ENCODE measurements around the gene MGAT5. TPM values are rescaled to one million over a fixed set of nuclear protein-coding genes. Genes with fewer than 3 reads are reported as not detected.

The MGAT5 gene
- total RNA-seq, 4 donors from 2014 or later, result 47.4 to 56.4 (median 50.3) TPM

DNA sequence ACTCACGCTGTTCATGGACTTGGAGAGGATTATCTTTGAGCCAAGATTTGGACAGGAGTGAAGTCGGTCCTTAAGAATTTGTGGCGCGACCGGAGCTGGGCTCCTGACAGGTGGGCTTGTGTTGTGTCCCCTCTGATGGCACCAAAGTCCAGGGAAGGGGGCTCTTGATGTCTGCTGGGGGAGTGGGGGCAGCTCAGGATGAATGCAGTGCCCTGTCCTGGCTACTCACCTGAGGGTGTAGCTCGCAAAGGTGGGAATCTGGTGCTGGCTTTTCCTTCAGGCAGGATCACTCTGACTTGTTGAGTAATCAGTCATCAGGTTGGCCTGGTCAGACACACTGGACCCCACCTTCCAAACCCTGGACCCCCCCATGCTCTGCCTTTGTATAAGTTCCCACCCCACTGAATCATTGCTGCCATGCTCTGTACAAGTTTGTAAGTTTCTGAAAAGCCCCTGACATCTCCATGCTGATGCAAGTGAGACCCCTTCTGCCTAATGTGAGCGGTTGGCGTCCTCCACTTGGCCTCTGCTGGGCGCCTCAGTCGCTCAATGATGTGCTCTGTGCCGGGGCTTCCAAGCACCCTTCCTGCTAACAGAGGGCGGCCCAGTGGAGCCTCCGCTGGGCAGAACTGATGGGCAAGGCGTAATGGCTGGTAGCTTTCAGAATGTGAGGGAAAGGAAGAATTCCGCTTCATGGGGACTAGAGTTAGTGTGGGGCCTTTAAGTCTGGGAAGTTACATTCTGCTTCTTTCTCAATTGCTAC, 196.1 kb downstream of the MGAT5 start:
- WGBS, result 96% methylated on average over 15 of the region's 15 CpGs

DNA sequence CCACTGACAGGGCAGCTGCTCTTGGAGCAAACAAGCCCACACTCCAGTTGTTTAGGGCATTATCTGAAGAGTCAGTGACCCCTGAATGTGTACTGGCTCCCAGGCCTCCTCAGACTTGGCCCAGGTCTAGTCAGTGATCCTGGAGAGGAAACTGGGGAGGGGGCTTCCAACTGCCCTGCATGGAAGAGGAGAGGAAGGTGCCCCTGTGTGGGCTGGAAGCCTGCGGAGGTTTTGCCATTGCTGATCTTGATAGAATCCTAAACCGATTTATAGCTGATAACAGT, 197.4 kb downstream of the MGAT5 start:
- TF ChIP-seq POLR2A (IDR thresholded peaks at IDR 0.05; ENCODE audit: low read depth), result no peak
- no peak for TF ChIP-seq EP300 (IDR thresholded peaks at IDR 0.05)
- TF ChIP-seq, protein P1, sequence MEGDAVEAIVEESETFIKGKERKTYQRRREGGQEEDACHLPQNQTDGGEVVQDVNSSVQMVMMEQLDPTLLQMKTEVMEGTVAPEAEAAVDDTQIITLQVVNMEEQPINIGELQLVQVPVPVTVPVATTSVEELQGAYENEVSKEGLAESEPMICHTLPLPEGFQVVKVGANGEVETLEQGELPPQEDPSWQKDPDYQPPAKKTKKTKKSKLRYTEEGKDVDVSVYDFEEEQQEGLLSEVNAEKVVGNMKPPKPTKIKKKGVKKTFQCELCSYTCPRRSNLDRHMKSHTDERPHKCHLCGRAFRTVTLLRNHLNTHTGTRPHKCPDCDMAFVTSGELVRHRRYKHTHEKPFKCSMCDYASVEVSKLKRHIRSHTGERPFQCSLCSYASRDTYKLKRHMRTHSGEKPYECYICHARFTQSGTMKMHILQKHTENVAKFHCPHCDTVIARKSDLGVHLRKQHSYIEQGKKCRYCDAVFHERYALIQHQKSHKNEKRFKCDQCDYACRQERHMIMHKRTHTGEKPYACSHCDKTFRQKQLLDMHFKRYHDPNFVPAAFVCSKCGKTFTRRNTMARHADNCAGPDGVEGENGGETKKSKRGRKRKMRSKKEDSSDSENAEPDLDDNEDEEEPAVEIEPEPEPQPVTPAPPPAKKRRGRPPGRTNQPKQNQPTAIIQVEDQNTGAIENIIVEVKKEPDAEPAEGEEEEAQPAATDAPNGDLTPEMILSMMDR (IDR thresholded peaks at IDR 0.05), result no peak
- TF ChIP-seq POLR2AphosphoS5 (IDR thresholded peaks at IDR 0.05), result no peak
- peaks cover 0 to 42% (median 31%) of the 10 kb centered on the region in 4 donors for H3K36me3 ChIP-seq
- H3K9me3 ChIP-seq, result no peaks in the 10 kb centered on the region
- H3K27me3 ChIP-seq, result no peaks in the 10 kb centered on the region
- 65% methylated on average over 2 of the region's 2 CpGs for WGBS
- intact Hi-C loops (cut with DNase I), result no loop called here
- H3K27ac ChIP-seq (replicated peaks in 1 of 4), result no peak overlapping the region
- peaks cover 0 to 5% (median 2%) of the 10 kb centered on the region in 4 donors for H3K4me1 ChIP-seq
- DNase-seq (ENCODE audit: extremely low spot score), result no peak
- no peak overlapping the region for H3K4me3 ChIP-seq

More for the DNA sequence above, 196.1 kb downstream of the MGAT5 start:
- Histone ChIP-seq H3K4me1 (peaks cover 7 to 13% (median 10%) of the 10 kb centered on the region in 4 donors), H3K36me3 (peaks cover 0 to 52% (median 38%) of the 10 kb centered on the region in 4 donors), H3K27me3 (no peaks in the 10 kb centered on the region), H3K9me3 (no peaks in the 10 kb centered on the region), H3K4me3 (no peak overlapping the region), H3K27ac (replicated peaks in 1 of 4) (no peak overlapping the region)
- TF ChIP-seq, protein P1 (IDR thresholded peaks at IDR 0.05), result no peak
- TF ChIP-seq POLR2AphosphoS5 (IDR thresholded peaks at IDR 0.05), result no peak
- no peak for TF ChIP-seq POLR2A (IDR thresholded peaks at IDR 0.05; ENCODE audit: low read depth)
- no peak for TF ChIP-seq EP300 (IDR thresholded peaks at IDR 0.05)
- no peak for DNase-seq (ENCODE audit: extremely low spot score)
- intact Hi-C loops (cut with DNase I), result no loop called here

DNA sequence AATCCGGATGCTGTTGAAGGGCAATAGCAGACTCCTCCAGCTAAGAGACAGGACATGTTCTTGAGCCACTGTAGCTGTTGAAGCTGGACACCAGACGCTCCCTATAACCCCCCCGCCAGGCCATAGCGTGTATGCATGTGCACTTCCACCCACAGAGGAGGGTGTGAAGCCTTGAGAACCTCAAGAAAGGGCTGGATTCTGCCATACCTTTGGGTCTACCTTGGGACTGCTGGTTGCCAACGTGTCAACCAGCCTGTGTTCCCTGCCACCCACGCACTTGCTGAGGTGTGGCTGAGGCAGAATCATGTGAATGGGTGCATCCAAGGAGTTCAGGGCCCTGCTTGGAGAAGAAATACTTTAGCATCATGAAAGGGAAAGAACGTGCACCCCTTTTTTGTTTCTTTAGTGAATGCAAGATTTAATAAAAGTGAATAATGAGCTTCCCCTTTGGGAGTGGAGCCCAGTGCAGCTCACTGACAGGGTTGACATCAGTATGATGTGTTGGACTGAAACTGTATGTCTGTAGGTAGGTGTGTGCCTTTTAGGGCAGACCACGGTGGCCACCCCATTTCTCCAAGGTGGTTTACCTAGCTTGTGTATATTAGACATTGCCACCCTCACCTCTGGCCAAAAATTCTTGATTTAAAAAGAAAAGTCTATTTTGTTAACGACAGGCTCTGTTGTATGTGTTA, 198.3 kb downstream of the MGAT5 start:
- H3K9me3 ChIP-seq, result no peaks in the 10 kb centered on the region
- H3K4me3 ChIP-seq, result no peak overlapping the region
- no peaks in the 10 kb centered on the region for H3K4me1 ChIP-seq
- intact Hi-C loops (cut with DNase I), result no loop called here
- H3K27me3 ChIP-seq, result no peaks in the 10 kb centered on the region
- TF ChIP-seq, protein P1 (IDR thresholded peaks at IDR 0.05), result no peak
- TF ChIP-seq POLR2AphosphoS5 (IDR thresholded peaks at IDR 0.05) (no peak), EP300 (IDR thresholded peaks at IDR 0.05) (no peak), POLR2A (IDR thresholded peaks at IDR 0.05; ENCODE audit: low read depth) (no peak)
- WGBS, result 89% methylated on average over 9 of the region's 9 CpGs
- DNase-seq (ENCODE audit: extremely low spot score), result no peak
- H3K36me3 ChIP-seq, result peaks cover 0 to 34% (median 27%) of the 10 kb centered on the region in 4 donors
- no peak overlapping the region for H3K27ac ChIP-seq (replicated peaks in 1 of 4)

DNA sequence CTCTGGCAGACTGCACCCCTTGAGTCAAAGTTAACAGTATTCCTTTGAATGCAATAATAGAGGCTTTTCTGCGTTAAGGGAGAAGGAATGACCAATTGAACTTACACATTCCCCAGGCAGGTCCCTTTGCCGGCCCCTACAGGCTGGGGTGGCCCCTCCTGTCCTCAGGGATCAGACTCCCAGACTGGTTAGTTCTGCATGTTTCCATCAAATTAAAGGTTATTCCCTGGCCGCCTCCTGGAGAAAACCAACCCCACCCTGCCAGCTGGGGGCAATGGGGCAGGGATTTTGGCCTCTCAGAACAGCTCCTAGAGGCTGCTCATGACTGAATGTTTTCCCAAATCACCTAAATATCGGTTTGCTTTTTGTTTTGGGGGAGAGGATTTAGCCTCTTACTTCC, 199.6 kb downstream of the MGAT5 start:
- Histone ChIP-seq H3K4me3 (no peak overlapping the region), H3K9me3 (no peaks in the 10 kb centered on the region), H3K36me3 (peaks cover 0 to 22% (median 18%) of the 10 kb centered on the region in 4 donors), H3K27ac (replicated peaks in 1 of 4) (no peak overlapping the region), H3K4me1 (no peaks in the 10 kb centered on the region), H3K27me3 (no peaks in the 10 kb centered on the region)
- intact Hi-C loops (cut with DNase I), result no loop called here
- no peak for DNase-seq (ENCODE audit: extremely low spot score)
- no peak for TF ChIP-seq POLR2A (IDR thresholded peaks at IDR 0.05; ENCODE audit: low read depth)
- no peak for TF ChIP-seq EP300 (IDR thresholded peaks at IDR 0.05)
- TF ChIP-seq POLR2AphosphoS5 (IDR thresholded peaks at IDR 0.05), result no peak
- TF ChIP-seq, protein P1 (IDR thresholded peaks at IDR 0.05), result no peak
- WGBS, result 94% methylated on average over 4 of the region's 4 CpGs
